Astrocyte (in vitro differentiated cells and primary cell): ENCODE measurements around the gene NOL4L.

Source experiments
- CTCF ChIP-seq: IDR thresholded peaks from 2 replicates; pipeline ENCODE4 v1.5.1; 2011; ENCODE audit warnings: low read depth, mild to moderate bottlenecking, inconsistent platforms, low read length, moderate library complexity; ENCODE audit not compliant: insufficient read depth
- EZH2 ChIP-seq: IDR thresholded peaks from 2 replicates; pipeline ENCODE4 v1.6.1; 2012; ENCODE audit warnings: mild to moderate bottlenecking, low read length, inconsistent platforms; ENCODE audit not compliant: insufficient read depth

- TF ChIP-seq EZH2 (no peak), CTCF (no peak)
Observed at GRCh38 chr20:32583581-32584070, 1.5 kb downstream of the NOL4L start.
